HG03280 (cell line): Measurements from ENCODE around the gene PARP9.

Experiments used
- ATAC-seq: cut with Tn5 transposase; IDR thresholded peaks from one replicate; pipeline ENCODE4 v1.9.1; 2021; ENCODE audit warnings: mild to moderate bottlenecking, moderate library complexity; ENCODE audit not compliant: unreplicated experiment

PARP9 gene

DNA sequence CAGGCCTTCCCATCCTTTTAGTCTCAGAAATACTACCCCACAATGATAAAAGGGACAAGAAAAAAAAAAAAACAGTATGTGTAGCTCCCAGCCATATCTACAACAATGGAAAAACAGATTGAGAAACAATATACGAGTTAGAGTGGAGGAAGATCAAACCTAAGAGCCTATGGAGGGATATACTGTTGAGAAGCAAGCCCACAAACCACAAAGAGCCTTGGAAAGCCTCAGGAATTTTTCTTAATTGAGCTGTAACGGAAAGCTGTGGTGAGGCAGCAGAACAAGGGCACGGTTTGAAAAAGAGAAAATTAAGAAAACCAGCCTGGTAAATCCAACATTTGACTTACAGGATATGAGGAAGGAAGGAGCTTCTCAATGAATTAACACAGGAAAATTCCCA lies 70.8 kb downstream of the PARP9 start:
- ATAC-seq = no peak

DNA sequence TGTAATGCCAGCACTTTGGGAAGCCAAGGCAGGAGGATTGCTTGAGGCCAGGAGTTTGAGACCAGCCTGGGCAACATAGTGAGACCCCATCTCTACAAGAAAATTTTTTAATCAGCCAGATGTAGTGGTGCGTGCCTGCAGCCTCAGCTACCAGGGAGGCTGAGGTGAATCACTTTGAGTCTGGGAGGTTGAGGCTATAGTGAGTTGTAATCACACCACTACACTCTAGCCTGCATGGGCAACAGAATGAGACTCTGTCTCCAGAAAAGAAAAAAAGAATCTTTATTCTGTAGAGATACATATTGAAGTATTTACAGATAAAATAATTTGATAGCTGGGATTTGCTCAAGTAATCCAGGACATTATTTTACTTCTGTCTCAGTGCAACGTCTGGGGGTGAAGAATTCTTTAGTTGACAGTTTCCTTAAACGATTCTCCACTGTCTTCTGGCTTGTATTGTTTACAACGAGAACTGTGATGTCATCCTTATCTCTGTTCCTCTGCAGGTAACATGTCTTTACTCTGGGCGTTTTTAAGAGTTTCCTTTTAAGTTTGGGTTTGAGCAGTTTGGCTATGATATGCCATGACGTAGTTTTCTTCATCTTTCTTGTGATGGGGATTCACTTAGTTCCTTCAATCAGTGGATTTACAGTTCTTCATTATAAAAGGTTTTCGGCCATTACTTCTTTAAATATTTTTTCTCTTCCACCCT lies 75.7 kb downstream of the PARP9 start:
- ATAC-seq = no peak

DNA sequence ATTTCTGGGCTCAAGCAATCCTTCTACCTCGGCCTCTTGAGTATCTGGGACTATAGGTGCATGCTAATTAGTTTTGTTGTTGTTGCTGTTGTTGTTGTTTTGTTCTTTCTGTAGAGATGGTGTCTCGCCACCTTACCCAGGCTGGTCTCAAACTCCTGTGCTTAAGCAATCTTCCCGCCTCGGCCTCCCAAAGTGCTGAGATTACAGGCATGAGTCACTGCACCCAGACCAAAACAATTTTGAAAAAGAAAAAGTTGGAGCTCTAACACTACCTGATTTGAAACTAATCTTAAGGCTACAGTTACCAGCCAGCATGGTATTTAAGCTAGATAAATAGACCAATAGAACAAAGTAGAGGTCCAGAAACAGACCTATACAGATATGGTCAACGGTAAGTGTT lies 79.1 kb downstream of the PARP9 start:
- no peak for ATAC-seq

DNA sequence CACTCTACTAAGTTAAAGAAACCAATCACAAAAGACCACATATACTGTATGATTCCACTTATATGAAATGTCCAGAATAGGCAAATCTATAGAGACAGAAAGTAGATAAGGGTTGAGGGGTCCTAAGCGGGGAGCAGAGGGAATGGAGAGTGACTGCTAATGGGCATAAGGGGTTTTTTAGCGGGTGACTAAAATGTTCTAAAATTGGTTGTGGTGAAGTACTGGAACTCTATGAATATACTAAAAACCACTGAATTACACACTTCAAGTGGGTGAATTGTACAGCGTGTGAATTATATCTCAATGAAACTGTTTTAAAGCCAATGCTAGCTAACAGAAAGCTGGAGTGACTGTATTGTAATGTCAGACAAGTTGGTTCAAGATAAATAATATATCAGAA lies 82.7 kb downstream of the PARP9 start:
- no peak for ATAC-seq
